Measurements from ENCODE around the gene ATN1. TPM values are rescaled to one million over a fixed set of nuclear protein-coding genes. Genes with fewer than 3 reads are reported as not detected.

ATN1 gene
- total and polyA plus RNA-seq, 4 donors = 3.6 to 12.6 (median 7.9) TPM

- TF ChIP-seq RXRA (IDR thresholded peaks at IDR 0.05) (peak; percentile 16 to 77), HNF4A (conservative IDR thresholded peaks at IDR 0.05) (peak in 1 of 2 donors; percentile 63), ATF3 (IDR thresholded peaks at IDR 0.05) (no peak), NR2F2 (IDR thresholded peaks at IDR 0.05) (no peak), ZBTB33 (IDR thresholded peaks at IDR 0.05) (no peak), FOXA2 (IDR thresholded peaks at IDR 0.05) (peak; percentile 71)
Measured at GRCh38 chr12:6961278-6961694, 33.5 kb downstream of the ATN1 start (continued).

GRCh38 chr12:6961695-6962284 is 34.0 kb downstream of the ATN1 start:
- Histone ChIP-seq H3K27ac (ENCODE audit: low read depth in 1 of 2, low read length in 2 of 2) (peak overlapping the region; percentile 42 to 87), H3K36me3 (ENCODE audit: control insufficient read depth in 4 of 4, insufficient read depth in 3 of 4, low read depth in 1 of 4, low read length in 3 of 4) (peaks cover 3 to 17% (median 10%) of the 10 kb centered on the region in 4 donors), H3K9ac (ENCODE audit: low read depth in 1 of 2, low read length in 2 of 2) (peak overlapping the region; percentile 2 to 55), H3K4me1 (ENCODE audit: control insufficient read depth in 4 of 4, insufficient read depth in 4 of 4, low read length in 3 of 4) (peaks cover 2 to 40% (median 17%) of the 10 kb centered on the region in 4 donors), H3K27me3 (ENCODE audit: control insufficient read depth in 4 of 4, insufficient read depth in 4 of 4, low read length in 3 of 4) (no peaks in the 10 kb centered on the region), H3K9me3 (ENCODE audit: control insufficient read depth in 4 of 4, low read length in 3 of 4) (no peaks in the 10 kb centered on the region), H3K4me3 (ENCODE audit: low read depth in 1 of 3, low read length in 3 of 3) (no peak overlapping the region)
- peak; percentile 64 for DNase-seq (ENCODE audit: low spot score)
- TF ChIP-seq YY1 (IDR thresholded peaks at IDR 0.05) (no peak), RXRA (IDR thresholded peaks at IDR 0.05) (no peak), RAD21 (IDR thresholded peaks at IDR 0.05) (peak in 1 of 2 donors; percentile 31), MAX (IDR thresholded peaks at IDR 0.05) (no peak), SP1 (IDR thresholded peaks at IDR 0.05) (no peak)
- WGBS = 34% methylated on average over 16 of the region's 16 CpGs

GRCh38 chr12:6962285-6963015 is 34.7 kb downstream of the ATN1 start:
- H3K27ac ChIP-seq (ENCODE audit: low read depth in 1 of 2, low read length in 2 of 2) = peak overlapping the region; percentile 42 to 87
- H3K9me3 ChIP-seq (ENCODE audit: control insufficient read depth in 4 of 4, low read length in 3 of 4) = no peaks in the 10 kb centered on the region
- no peak overlapping the region for H3K9ac ChIP-seq (ENCODE audit: low read depth in 1 of 2, low read length in 2 of 2)
- TF ChIP-seq EGR1 (IDR thresholded peaks at IDR 0.05; ENCODE audit: low read depth in 2 of 2) = no peak
- TF ChIP-seq RAD21 (IDR thresholded peaks at IDR 0.05) = no peak
- no peak for TF ChIP-seq TAF1 (conservative IDR thresholded peaks at IDR 0.05)
- TF ChIP-seq ZBTB33 (IDR thresholded peaks at IDR 0.05) = no peak
- TF ChIP-seq FOXA2 (IDR thresholded peaks at IDR 0.05) = no peak
- no peak for TF ChIP-seq SP1 (IDR thresholded peaks at IDR 0.05)
- no peak for TF ChIP-seq HNF4A (conservative IDR thresholded peaks at IDR 0.05)
- H3K4me3 ChIP-seq (ENCODE audit: low read depth in 1 of 3, low read length in 3 of 3) = no peak overlapping the region
- H3K36me3 ChIP-seq (ENCODE audit: control insufficient read depth in 4 of 4, insufficient read depth in 3 of 4, low read depth in 1 of 4, low read length in 3 of 4) = peaks cover 7 to 23% (median 16%) of the 10 kb centered on the region in 4 donors
- H3K4me1 ChIP-seq (ENCODE audit: control insufficient read depth in 4 of 4, insufficient read depth in 4 of 4, low read length in 3 of 4) = peaks cover 2 to 40% (median 17%) of the 10 kb centered on the region in 4 donors
- H3K27me3 ChIP-seq (ENCODE audit: control insufficient read depth in 4 of 4, insufficient read depth in 4 of 4, low read length in 3 of 4) = no peaks in the 10 kb centered on the region
- 63% methylated on average over 25 of the region's 25 CpGs for WGBS
- no peak for DNase-seq (ENCODE audit: low spot score)
